GM12878 (cell line): ENCODE measurements around the gene CXADR. TPM values are rescaled to one million over a fixed set of nuclear protein-coding genes. Genes with fewer than 3 reads are reported as not detected.

Experiments used
- ATAC-seq: fragments of 200-7000 bp; cut with Tn5 transposase; 3 replicates; pipeline ENCODE4 v1.9.1; 2020; ENCODE audit warnings: mild to moderate bottlenecking, moderate library complexity
- BruUV-seq: library from RNA; stranded (reverse); fragments of 400-500 nt; replicated peaks from 2 replicates; lab custom pipeline; 2021; lab: Mats Ljungman, UMichigan
- CTCF ChIA-PET: fragments of 300-600 bp; sonication (Branson Sonifier 250); formaldehyde crosslinking; extraction: SDS; loops from one replicate; lab custom pipeline; 2021; ENCODE audit warnings: inconsistent platforms; lab: Yijun Ruan, JAX
- POLR2A ChIA-PET: fragments of 350-600 bp; formaldehyde crosslinking; extraction: SDS; loops from one replicate; lab custom pipeline; 2021; ENCODE audit warnings: inconsistent platforms; lab: Charles Lee
- RAD21 ChIA-PET: fragments of 300-600 bp; sonication (Branson Sonifier 250); formaldehyde crosslinking; loops from one replicate; lab custom pipeline; 2023; ENCODE audit warnings: antibody characterized with exemption; ENCODE audit not compliant: unreplicated experiment; lab: Charles Lee
- SMC1A ChIA-PET: fragments of 300-600 bp; sonication (Branson Sonifier 250); formaldehyde crosslinking; loops from one replicate; lab custom pipeline; 2023; ENCODE audit not compliant: unreplicated experiment, uncharacterized antibody; lab: Charles Lee
- DNase-seq: peaks from one replicate; pipeline ENCODE4 v3.0.0-alpha.2; 2011; ENCODE audit warnings: low read depth, low spot score
- FAIRE-seq: peaks from 3 replicates; lab custom pipeline; 2011; peaks lifted over from hg19 to GRCh38; lab: Jason Lieb, UNC
- H2AFZ ChIP-seq: 2 replicates; pipeline ENCODE4 v1.6.0; 2011; ENCODE audit warnings: low read depth, low read length, control low read depth; ENCODE audit not compliant: control insufficient read depth
- H3K27ac ChIP-seq: 2 replicates; pipeline ENCODE4 v1.5.1; 2011; ENCODE audit warnings: control low read depth; ENCODE audit not compliant: control insufficient read depth, insufficient read depth
- H3K27me3 ChIP-seq, 2 experiments: replicated peaks in 1 of 2; 2 replicates each; pipeline versions ENCODE4 v1.6.0 to v1.6.1; 2011; ENCODE audit warnings: low read length in 1 of 2; ENCODE audit not compliant: control insufficient read depth in 2 of 2, insufficient read depth in 2 of 2
- H3K36me3 ChIP-seq, 2 experiments: 2 replicates each; pipeline ENCODE4 v1.5.1; 2011; ENCODE audit warnings: low read length in 1 of 2; ENCODE audit not compliant: control insufficient read depth in 2 of 2, insufficient read depth in 2 of 2
- H3K4me1 ChIP-seq: 2 replicates; pipeline ENCODE4 v1.6.1; 2011; ENCODE audit warnings: mild to moderate bottlenecking, low read length, moderate library complexity, mixed read lengths; ENCODE audit not compliant: control insufficient read depth, insufficient read depth
- H3K4me2 ChIP-seq: 2 replicates; pipeline ENCODE4 v1.6.0; 2011; ENCODE audit warnings: control low read depth; ENCODE audit not compliant: control insufficient read depth, insufficient read depth
- H3K4me3 ChIP-seq: fragments of 200-600 bp; sonication (generic); 2 replicates; pipeline ENCODE4 v1.5.1; 2016
- H3K79me2 ChIP-seq: 2 replicates; pipeline ENCODE4 v1.6.0; 2011; ENCODE audit warnings: low read length; ENCODE audit not compliant: control insufficient read depth, insufficient read depth
- H3K9ac ChIP-seq: 2 replicates; pipeline ENCODE4 v1.8.0; 2011; ENCODE audit warnings: low read length, control low read depth, mixed read lengths; ENCODE audit not compliant: control insufficient read depth, insufficient read depth
- H3K9me3 ChIP-seq: replicated peaks from 3 replicates; pipeline ENCODE4 v1.5.1; 2011; ENCODE audit warnings: mild to moderate bottlenecking, low read length; ENCODE audit not compliant: control insufficient read depth, insufficient read depth
- H4K20me1 ChIP-seq: 2 replicates; pipeline ENCODE4 v1.6.0; 2011; ENCODE audit not compliant: control insufficient read depth, insufficient read depth
- ASH2L ChIP-seq: fragments of 300-600, 200-600 bp; sonication (generic); IDR thresholded peaks from 2 replicates; pipeline ENCODE4 v1.6.1; 2017; ENCODE audit warnings: low read depth, mild to moderate bottlenecking, borderline replicate concordance
- CEBPB ChIP-seq, 2 experiments: fragments of 150-350 bp in 1 of 2; IDR thresholded peaks; 2 replicates each; pipeline ENCODE4 v1.6.1; 2012 to 2014; ENCODE audit warnings: low read depth in 2 of 2, low read length in 2 of 2, borderline replicate concordance in 1 of 2, inconsistent platforms in 1 of 2
- ESRRA ChIP-seq: IDR thresholded peaks from 2 replicates; pipeline ENCODE4 v1.6.1; 2012; ENCODE audit warnings: mild to moderate bottlenecking, low read length, improper control_type of control experiment
- EZH2 ChIP-seq: IDR thresholded peaks from 2 replicates; pipeline ENCODE4 v1.6.1; 2012; ENCODE audit warnings: low read depth, mild to moderate bottlenecking, control low read depth, inconsistent platforms, low read length, borderline replicate concordance; ENCODE audit not compliant: control insufficient read depth
- FOXK2 ChIP-seq: fragments of 450-650 bp; IDR thresholded peaks from 2 replicates; pipeline ENCODE4 v1.6.1; 2017; ENCODE audit warnings: mild to moderate bottlenecking, moderate library complexity
- MYC ChIP-seq: IDR thresholded peaks from 2 replicates; pipeline ENCODE4 v1.6.1; 2011; ENCODE audit warnings: mild to moderate bottlenecking, low read length, moderate library complexity, inconsistent platforms; ENCODE audit not compliant: insufficient read depth, insufficient replicate concordance, insufficient read length, severe bottlenecking
- NBN ChIP-seq: fragments of 450-650 bp; IDR thresholded peaks from 2 replicates; pipeline ENCODE4 v1.6.1; 2016
- PML ChIP-seq: IDR thresholded peaks from 2 replicates; pipeline ENCODE4 v1.6.1; 2012; ENCODE audit warnings: low read length, inconsistent platforms
- SMAD1 ChIP-seq: fragments of 450-650 bp; IDR thresholded peaks from 2 replicates; pipeline ENCODE4 v1.6.1; 2018; ENCODE audit warnings: mild to moderate bottlenecking, low read depth; ENCODE audit not compliant: partially characterized antibody
- SMC3 ChIP-seq: IDR thresholded peaks from 2 replicates; pipeline ENCODE4 v1.6.1; 2011; ENCODE audit warnings: low read length, improper control_type of control experiment, borderline replicate concordance
- SREBF2 ChIP-seq: IDR thresholded peaks from 2 replicates; pipeline ENCODE4 v1.6.1; 2012; ENCODE audit warnings: mild to moderate bottlenecking, low read length
- TCF7 ChIP-seq: IDR thresholded peaks from 2 replicates; pipeline ENCODE4 v1.6.1; 2014; ENCODE audit warnings: antibody characterized with exemption, borderline replicate concordance
- ZNF217 ChIP-seq: fragments of 450-650 bp; IDR thresholded peaks from 2 replicates; pipeline ENCODE4 v1.6.1; 2017; ENCODE audit warnings: antibody characterized with exemption, mild to moderate bottlenecking
- WGBS: methylation state at CpG from one replicate; pipeline ENCODE4 v1.1.6; 2016; ENCODE audit warnings: low lambda C conversion rate; ENCODE audit not compliant: insufficient replicate concordance, insufficient coverage; ENCODE audit errors: missing lambda C conversion rate; 5-methylcytosine and 5-hydroxymethylcytosine counted together
- in situ Hi-C: fragments of 300-500 bp; cut with MboI; formaldehyde crosslinking; loops from 9 replicates; pipeline ENCODE4 v1.14.3; 2018; ENCODE audit warnings: mixed read lengths
- intact Hi-C: fragments of 100-400 bp; cut with micrococcal nuclease; formaldehyde crosslinking; loops from one replicate; pipeline ENCODE4 v1.14.2; 2022; ENCODE audit not compliant: unreplicated experiment
- polyA plus RNA-seq, 11 experiments: library from polyadenylated mRNA; depleted of rRNA in 4 of 11; unstranded in 6 of 11; stranded (reverse) in 5 of 11; fragments of >200 nt; fragmentation: Nextera tagmentation in 4 of 11; fragmentation: Illumina TruSeq in 1 of 11; extraction: Ambion mirVana in 4 of 11; extraction: Trizol in 1 of 11; gene quantifications; 1 replicate in 1 of 11; 2 replicates in 10 of 11; pipeline versions ENCODE4 v1.2.1 to v1.2.3, GENCODE V29; 2011 to 2016; ENCODE audit warnings: inconsistent platforms in 2 of 11, missing spikeins in 2 of 11, low read depth in 1 of 11
- total RNA-seq, 4 experiments: library from RNA; depleted of rRNA in 3 of 4; stranded (reverse); fragments of >200 nt in 3 of 4; fragmentation: Illumina TruSeq in 1 of 4; extraction: Trizol in 1 of 4; gene quantifications; 2 replicates each; pipeline versions ENCODE4 v1.2.1 to v1.2.3, GENCODE V29; 2013 to 2021
- TF ChIP-seq, protein P1 (sequence below): fragments of 450-650 bp; formaldehyde crosslinking; IDR thresholded peaks from 2 replicates; pipeline ENCODE4 v1.4.0; 2022; ENCODE audit warnings: mild to moderate bottlenecking, moderate library complexity
- TF ChIP-seq, protein P2 (sequence below): IDR thresholded peaks from 2 replicates; pipeline ENCODE4 v1.6.1; 2011; ENCODE audit warnings: low read depth, mild to moderate bottlenecking, low read length, moderate library complexity, borderline replicate concordance; ENCODE audit errors: extremely low read depth
- TF ChIP-seq, protein P3 (sequence below): fragments of 450-650 bp; IDR thresholded peaks from 2 replicates; pipeline ENCODE4 v1.6.1; 2017; ENCODE audit warnings: low read depth, mild to moderate bottlenecking, moderate library complexity

CXADR gene
- total and polyA plus RNA-seq, 10 of the 15 experiments (the other 5 are each of a cell fraction or from before 2014, with no cell fraction given): 0.01 to 0.64 (median 0.13) TPM

GRCh38 chr21:17583898-17584297, 71.1 kb downstream of the CXADR start:
- TF ChIP-seq, protein P1, sequence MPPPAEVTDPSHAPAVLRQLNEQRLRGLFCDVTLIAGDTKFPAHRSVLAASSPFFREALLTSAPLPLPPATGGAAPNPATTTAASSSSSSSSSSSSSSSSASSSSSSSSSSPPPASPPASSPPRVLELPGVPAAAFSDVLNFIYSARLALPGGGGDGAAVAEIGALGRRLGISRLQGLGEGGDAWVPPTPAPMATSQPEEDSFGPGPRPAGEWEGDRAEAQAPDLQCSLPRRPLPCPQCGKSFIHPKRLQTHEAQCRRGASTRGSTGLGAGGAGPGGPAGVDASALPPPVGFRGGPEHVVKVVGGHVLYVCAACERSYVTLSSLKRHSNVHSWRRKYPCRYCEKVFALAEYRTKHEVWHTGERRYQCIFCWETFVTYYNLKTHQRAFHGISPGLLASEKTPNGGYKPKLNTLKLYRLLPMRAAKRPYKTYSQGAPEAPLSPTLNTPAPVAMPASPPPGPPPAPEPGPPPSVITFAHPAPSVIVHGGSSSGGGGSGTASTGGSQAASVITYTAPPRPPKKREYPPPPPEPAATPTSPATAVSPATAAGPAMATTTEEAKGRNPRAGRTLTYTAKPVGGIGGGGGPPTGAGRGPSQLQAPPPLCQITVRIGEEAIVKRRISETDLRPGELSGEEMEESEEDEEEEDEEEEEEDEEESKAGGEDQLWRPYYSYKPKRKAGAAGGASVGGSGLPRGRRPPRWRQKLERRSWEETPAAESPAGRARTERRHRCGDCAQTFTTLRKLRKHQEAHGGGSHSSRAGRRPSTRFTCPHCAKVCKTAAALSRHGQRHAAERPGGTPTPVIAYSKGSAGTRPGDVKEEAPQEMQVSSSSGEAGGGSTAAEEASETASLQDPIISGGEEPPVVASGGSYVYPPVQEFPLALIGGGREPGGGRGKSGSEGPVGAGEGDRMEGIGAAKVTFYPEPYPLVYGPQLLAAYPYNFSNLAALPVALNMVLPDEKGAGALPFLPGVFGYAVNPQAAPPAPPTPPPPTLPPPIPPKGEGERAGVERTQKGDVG: no peak
- TF ChIP-seq MYC (no peak), ASH2L (no peak), CEBPB (IDR thresholded peaks at IDR 0.05; ENCODE audit: borderline replicate concordance in 1 of 2, low read depth in 2 of 2, low read length in 2 of 2) (no peak), TCF7 (no peak), SREBF2 (no peak), ZNF217 (no peak), ESRRA (no peak), EZH2 (no peak), PML (no peak), SMAD1 (no peak), SMC3 (no peak), FOXK2 (no peak), NBN (no peak)
- TF ChIP-seq, protein P2, sequence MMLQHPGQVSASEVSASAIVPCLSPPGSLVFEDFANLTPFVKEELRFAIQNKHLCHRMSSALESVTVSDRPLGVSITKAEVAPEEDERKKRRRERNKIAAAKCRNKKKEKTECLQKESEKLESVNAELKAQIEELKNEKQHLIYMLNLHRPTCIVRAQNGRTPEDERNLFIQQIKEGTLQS: no peak
- TF ChIP-seq, protein P3, sequence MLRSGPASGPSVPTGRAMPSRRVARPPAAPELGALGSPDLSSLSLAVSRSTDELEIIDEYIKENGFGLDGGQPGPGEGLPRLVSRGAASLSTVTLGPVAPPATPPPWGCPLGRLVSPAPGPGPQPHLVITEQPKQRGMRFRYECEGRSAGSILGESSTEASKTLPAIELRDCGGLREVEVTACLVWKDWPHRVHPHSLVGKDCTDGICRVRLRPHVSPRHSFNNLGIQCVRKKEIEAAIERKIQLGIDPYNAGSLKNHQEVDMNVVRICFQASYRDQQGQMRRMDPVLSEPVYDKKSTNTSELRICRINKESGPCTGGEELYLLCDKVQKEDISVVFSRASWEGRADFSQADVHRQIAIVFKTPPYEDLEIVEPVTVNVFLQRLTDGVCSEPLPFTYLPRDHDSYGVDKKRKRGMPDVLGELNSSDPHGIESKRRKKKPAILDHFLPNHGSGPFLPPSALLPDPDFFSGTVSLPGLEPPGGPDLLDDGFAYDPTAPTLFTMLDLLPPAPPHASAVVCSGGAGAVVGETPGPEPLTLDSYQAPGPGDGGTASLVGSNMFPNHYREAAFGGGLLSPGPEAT: no peak
- ChIA-PET CTCF (interaction anchor here (2.3 to 6.6 kb wide), 2 partner anchors 12 to 196 kb away, joined by 7 to 107 read pairs; no protein-coding TSS in a partner anchor), SMC1A (interaction anchor here (2.4 kb wide), 1 partner anchor 197 kb away, joined by 8 read pairs; no protein-coding TSS in a partner anchor), POLR2A (no interaction called here), RAD21 (no interaction called here)
- Histone ChIP-seq H3K4me2 (no peak overlapping the region), H3K9ac (no peak overlapping the region), H3K79me2 (no peaks in the 10 kb centered on the region), H3K9me3 (no peaks in the 10 kb centered on the region), H4K20me1 (no peaks in the 10 kb centered on the region), H3K27me3 (no peaks in the 10 kb centered on the region), H3K27ac (no peak overlapping the region), H3K36me3 (no peaks in the 10 kb centered on the region), H2AFZ (no peak overlapping the region), H3K4me1 (no peaks in the 10 kb centered on the region), H3K4me3 (no peak overlapping the region)
- FAIRE-seq: no peak
- BruUV-seq: no TSS peak
- 21% methylated on average over 3 of the region's 3 CpGs for WGBS
- intact Hi-C loops (no loop called here), in situ Hi-C loops (no loop called here)
- no peak for ATAC-seq
- DNase-seq: no peak
